ENCODE data around the gene GPR152.
"Not testable (repeated sequence)": the region's sequence is repeated elsewhere in the genome, so short reads cannot be mapped to it uniquely, and the experiment has no call there.

The GPR152 gene

DNA sequence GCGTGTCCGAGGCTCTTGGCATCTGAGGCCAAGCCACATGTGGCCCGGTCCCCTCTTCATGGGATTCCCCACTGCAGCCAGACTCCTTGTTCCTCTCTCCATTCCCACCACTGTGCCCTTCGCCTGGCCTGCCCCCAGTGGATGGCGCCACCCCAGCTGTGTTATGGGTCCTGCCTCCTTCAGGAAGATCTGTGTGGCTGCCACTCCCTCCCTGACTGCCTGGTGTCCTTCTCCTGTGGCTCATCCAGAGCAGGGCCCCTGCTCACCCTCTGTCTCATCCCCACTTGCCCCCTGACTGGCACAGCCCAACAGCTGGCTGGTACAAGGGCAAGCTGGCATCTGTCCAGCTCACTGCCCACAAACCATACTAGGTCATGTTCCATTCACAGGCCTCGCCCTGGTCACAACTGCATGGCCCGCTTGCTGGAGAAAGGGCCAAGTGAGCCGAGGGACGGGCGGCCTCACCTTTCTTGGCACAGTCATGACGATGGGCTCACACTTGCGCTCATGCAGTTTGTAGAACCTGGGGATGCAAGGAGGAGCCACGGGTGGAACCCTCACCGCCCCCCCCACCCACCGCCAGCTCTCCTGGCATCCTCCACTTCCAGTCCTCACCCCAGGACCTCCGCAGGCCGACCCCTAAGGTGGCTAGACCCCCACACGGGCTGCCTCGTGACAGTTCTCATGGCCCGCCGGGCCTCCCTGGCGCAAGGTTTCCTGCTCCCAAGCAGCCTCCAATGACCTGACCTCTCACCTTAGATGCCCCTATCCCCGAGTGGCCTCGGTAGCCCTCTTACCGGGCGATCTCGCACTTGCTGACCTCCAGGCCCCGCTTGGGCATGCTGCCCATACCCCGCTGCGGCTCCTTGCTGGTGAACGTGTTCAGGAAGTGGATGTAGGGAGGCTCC, 13.0 kb downstream of the GPR152 start:
- no peak for DNase-seq (ENCODE audit: low read depth in 2 of 2)

DNA sequence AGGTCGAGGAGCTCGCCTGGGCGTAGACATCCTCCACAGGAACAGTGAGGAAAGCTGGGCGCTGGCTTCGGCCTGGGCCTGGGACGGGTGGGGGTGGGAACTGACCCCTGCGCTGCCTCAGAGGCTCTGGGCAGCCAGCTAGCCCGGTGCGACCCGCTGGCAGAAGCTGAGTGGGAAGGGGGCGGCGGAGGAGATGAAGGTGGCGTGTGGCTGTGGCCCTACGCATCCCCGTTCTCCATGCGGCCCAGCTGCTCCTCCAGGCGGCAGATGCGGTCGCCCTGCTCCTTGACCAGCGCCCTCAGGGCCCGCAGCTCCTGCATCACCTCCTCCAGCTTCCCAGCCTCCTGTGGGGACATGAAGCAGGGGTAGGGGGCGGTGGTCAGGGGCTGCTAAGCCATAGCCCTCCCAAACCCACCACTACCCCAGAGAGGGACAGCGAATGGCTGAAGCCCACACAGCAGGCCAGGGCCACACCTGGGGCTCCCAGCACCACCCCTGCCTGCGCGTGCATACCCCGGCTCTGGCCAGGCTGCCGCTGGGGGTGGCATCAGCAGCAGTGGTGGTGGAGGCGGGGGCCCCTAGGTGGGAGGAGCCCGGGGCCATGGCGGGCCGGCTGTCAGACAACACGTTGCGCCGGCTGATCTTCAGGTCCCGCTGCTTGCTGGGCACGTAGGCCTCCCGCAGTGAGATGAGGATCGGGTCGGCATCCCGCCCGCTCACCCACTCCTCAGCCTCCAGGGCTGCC, 14.2 kb downstream of the GPR152 start:
- DNase-seq (ENCODE audit: low read depth in 2 of 2), result peak; percentile 74 to 79

DNA sequence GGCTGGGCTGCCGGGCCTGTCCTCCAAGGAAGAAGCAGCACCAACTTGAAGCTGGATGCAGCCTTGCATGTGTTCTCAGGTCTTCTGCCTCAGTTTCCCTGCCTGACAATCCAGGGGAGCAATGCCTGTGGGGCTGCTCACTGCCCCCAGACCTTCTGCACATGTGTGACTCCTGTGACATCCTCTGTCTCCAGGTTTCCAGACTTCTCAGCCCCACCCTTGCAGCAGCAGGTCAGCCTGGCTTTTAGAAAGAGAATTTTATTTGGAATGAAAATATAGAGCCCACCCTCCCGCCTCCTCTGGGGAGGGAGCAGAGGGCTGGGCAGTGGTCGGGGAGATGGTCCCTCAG, 14.7 kb downstream of the GPR152 start:
- DNase-seq (ENCODE audit: low read depth in 2 of 2), result no peak

DNA sequence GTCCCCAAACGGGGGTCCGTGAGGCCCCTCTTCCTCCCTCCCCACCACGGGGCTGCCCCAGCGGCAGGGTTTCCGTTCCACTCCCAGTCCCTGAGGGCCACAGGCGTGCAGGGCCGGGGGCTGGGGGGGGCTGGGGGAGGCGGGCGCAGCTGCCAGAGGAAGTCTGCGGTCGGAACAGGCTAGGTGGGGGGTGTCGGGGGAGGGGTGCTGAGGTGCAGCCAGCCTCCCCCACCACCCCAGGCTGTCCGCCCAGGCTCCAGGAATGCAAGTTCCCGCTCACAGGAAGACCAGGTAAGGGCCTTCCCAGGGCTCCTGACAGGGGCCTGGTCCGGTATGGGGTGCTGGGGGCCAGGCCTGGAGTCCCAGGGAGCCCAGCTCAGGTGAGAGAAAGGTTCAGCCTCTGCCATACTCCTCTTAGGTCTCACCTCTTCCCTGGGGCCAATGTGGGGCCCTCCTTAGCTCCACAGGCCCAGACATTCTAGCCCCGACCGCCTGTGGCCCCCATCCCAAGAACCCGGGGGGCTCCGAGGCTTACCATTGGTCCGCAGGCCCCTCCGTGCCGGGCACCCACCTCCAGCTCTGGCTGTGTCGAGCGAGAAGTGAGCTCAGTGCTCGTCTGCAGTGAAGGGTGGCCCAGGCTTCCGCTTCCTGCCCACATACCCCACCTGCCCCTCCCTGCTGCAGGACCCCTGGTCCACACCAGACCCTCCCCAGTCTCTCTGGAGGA, 15.3 kb downstream of the GPR152 start, which contains the start of gene PTPRCAP:
PTPRCAP (minus strand) TSS at position 601 of the 727 bp plus-strand sequence; CDS start at position 538, 63 bp downstream.
- DNase-seq (ENCODE audit: low read depth in 2 of 2), result peak; percentile 44 to 64

DNA sequence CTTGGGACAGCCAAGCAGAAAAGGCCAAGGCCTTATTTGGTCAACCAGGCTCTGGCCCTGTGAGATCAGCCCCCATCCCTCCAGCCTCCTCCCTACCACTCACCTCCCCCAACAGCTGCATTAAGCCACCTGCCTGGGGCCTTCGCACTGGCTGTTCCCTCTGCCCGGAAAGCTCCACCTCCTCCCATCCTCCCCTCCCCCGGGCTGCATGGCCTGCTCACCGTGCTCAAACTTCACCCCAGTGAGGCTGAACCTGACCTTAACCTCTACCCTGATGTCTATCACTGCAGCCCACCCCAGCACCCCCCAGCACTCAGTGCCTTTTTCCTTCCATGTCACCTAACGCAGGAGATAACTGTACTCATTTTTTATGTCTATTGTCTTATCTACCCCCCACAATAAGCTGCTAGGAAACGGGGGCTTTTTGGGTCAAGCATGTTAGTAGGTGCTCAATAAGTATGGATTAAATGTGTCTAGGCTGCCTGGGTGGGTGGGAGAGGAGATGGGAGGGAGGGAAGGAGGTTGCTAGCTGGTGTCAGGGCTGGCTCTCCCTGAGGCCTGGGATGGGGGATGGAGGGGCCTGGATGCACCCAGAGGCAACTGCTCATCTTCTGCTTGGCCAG, 16.0 kb downstream of the GPR152 start:
- peak; percentile 72 to 78 for DNase-seq (ENCODE audit: low read depth in 2 of 2)

DNA sequence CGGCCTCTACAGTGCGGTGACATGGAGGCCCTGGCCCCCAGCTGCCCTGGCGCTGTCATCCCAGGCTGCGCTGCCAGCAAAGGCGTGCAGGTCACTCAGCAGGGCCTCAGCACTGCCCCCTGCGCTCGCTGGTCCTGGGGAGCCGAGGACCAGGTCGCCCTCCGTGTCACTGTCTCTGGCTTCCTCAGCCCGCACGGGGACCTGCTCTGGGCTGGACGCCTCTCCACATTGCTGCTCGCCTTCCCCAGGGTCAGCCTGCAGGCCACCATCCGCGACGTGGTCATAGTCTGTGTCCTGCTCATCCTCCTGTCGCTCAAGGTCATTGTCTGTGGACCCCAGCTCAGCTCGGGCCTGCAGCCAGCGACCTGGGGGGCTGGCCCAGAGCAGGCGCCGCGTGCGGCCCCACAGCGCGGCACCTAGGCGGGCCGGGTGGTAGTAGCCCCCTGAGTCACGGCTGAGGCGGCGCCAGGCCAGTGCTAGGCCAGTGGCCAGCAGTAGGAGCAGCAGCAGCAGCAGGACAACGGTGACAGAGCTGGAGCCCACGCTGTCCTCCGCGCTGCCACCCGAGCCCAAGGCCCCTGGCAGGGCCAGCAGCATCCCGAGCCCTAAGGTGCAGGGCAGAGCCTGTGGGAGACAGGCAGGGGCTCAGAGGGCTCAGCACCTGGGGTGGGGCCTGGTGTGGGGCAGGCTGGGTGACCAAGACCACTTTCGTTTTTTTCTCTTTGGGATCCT, 16.6 kb downstream of the GPR152 start:
- DNase-seq (ENCODE audit: low read depth in 2 of 2), result no peak

DNA sequence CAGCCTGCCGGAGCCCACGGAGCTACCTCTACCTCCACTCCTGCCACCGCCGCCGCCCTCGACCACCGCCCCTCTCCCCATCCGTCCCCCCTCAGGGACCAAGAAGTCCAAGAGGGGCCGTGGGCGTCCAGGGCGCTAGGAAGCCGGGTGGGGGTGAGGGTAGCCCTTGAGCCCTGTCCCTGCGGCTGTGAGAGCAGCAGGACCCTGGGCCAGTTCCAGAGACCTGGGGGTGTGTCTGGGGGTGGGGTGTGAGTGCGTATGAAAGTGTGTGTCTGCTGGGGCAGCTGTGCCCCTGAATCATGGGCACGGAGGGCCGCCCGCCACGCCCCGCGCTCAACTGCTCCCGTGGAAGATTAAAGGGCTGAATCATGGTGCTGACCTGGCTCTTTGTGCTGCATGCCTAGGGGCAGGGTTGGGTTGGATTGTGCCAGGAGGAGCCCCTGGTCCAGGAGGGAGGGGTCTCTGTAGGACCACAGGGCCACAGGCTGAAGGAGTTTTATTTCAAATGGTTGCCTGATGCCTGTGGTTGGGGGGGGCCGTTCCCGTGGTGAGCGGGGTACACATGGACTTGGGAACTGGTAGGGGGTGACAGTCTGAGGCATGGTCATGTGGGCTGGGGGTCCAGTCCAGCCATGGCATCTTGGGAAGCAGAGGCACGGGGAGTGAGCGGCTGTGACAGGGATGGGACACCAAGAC, 17.4 kb downstream of the GPR152 start:
- no peak for DNase-seq (ENCODE audit: low read depth in 2 of 2)

DNA sequence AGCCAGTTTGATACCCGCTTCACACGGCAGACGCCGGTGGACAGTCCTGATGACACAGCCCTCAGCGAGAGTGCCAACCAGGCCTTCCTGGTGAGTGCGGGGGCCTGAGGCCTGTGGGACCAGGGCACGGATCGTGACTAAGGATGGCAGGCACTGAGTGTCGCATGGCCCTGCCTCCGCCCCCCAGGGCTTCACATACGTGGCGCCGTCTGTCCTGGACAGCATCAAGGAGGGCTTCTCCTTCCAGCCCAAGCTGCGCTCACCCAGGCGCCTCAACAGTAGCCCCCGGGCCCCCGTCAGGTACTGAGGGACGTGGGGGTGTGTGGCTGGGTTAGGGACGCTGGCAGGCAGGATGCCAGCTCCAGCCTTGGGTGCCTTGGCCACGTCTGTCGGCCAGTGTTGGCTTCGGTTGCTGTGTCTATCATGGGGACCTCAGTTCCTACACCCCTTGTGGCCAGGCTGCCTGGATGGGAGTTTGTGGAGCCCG, 18.1 kb downstream of the GPR152 start:
- no peak for DNase-seq (ENCODE audit: low read depth in 2 of 2)

DNA sequence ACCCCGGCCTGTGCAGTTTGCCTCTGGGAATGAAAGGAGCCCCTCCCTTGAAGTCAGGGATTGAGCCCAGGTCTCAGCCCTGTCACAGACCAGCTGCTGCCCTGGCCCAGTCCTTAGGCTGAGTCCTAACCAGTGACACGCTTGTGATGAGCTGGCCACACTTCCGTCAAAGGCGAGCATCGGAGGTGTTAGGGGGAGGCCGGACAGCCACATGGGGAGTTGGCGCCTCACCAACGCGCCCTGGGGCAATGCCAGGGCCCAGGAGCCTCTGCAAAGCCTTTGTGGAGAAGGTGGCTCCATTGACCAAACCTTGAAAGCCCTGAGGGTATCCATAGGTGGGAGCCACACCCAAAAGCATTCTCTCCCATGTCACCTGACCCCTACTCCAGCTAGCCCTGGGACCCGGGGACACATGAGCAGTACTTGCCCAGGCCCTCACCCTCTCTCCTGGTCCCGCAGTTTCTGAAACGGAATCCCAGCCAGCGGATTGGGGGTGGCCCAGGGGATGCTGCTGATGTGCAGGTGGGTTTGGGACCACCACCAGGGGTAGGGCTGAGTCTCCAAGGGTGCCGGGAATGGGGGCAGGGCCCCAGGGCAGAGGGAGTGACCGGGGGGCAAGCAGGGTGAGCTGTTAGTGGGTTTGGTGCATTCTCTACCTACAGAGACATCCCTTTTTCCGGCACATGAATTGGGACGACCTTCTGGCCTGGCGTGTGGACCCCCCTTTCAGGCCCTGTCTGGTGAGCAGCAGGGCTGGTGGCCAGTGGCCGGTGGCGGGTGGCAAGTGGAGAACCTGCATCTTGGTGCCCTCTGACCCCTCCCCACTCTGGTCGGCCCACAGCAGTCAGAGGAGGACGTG, 18.8 kb downstream of the GPR152 start:
- no peak for DNase-seq (ENCODE audit: low read depth in 2 of 2)

DNA sequence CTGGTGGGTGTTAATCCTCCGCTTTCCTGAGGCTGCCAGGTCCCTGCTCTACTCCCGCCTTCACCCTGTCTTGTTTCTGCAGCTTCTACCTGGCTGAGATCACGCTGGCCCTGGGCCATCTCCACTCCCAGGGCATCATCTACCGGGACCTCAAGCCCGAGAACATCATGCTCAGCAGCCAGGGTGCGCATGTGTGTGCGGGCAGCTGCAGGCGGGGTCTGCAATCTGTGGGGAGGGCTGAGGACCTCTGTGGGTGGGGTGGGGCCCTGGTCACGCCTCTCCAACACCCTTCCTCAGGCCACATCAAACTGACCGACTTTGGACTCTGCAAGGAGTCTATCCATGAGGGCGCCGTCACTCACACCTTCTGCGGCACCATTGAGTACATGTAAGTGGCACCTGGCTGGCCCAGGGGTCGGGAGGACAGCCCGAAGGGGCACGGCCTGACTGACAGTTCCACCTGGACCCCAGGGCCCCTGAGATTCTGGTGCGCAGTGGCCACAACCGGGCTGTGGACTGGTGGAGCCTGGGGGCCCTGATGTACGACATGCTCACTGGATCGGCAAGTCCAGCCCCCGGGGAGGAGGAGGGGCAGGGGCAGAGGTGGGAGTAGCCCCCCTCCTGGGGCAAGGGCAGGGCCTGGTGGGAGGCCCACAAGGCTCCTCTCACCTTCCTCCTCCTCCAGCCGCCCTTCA, 19.7 kb downstream of the GPR152 start:
- DNase-seq (ENCODE audit: low read depth in 2 of 2), result no peak

DNA sequence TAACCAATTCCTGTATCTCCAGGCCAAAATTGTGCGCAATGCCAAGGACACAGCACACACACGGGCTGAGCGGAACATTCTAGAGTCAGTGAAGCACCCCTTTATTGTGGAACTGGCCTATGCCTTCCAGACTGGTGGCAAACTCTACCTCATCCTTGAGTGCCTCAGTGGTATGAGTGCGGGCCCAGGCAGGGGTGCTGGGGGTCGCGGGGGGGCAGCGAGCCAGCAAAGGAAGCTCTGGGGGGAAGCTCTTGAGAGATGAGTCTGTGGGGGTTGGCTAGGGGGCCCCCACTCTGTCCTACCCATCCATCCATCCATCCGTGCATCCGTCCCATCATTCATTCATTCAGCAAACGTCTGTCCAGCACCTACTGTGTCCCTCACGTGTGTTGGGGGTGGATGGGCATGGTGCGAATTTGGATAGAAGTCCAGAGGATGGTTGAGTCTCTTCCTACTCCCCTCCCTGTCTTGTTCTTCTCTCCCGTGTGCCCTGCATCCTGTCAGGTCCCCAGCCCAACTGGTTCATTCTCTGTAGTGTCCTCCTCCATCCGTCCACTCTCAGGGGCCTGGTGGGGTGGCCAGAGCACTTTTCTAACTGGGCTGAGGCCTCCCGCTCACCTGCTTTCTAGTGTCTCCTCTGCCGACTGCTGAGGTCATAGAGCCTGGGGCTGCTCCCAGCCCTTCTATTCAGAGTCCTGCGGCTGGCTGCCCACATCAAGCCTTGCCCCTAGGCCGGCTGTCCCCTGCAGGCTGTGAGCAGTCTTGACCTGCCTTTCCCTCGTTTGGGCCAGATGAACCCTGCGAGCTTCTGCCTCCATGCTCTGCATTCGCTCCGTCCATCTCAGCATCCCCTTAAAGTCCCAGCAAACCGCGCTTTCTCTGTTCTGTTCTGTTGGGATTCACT, 20.9 kb downstream of the GPR152 start:
- DNase-seq (ENCODE audit: low read depth in 2 of 2), result no peak

DNA sequence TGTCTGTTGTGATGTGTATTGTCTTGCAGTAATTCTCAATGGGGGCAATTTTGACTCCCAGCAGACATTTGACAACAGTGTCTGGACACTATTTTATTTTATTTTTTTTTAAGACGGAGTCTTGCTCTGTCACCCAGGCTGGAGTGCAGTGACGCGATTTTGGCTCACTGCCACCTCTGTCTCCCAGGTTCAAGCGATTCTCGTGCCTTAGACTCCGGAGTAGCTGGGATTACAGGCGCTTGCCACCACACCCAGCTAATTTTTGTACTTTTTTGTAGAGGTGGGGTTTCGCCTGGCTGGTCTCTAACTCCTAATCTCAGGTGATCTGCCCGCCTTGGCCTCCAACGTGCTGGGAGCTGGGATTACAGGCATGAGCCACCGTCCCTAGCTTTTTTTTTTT, 22.8 kb downstream of the GPR152 start:
- no peak for DNase-seq (ENCODE audit: low read depth in 2 of 2)

DNA sequence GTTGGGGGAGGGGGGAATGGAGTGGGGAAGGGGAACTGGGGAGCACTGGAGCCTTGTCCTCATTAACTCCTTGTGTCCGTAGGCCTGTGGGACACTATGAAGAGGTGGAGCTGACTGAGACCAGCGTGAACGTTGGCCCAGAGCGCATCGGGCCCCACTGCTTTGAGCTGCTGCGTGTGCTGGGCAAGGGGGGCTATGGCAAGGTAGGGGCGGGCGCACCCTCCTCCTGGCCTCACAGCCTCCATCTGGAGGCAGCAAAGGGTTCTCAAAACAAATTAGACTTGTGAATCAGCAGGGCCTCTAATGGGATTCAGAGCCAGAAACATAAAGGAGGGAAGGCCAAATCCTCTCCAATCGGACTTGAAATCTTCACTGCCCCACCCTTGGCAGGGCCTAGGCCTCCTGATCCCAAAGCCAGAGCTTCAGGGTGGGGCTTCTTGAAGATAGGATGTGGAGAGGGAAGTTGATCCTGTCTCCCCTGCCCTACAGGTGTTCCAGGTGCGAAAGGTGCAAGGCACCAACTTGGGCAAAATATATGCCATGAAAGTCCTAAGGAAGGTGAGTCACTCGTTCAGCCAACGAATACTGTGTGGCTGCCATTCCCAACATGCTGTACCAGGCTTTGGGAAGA, 23.4 kb downstream of the GPR152 start:
- DNase-seq (ENCODE audit: low read depth in 2 of 2), result no peak

DNA sequence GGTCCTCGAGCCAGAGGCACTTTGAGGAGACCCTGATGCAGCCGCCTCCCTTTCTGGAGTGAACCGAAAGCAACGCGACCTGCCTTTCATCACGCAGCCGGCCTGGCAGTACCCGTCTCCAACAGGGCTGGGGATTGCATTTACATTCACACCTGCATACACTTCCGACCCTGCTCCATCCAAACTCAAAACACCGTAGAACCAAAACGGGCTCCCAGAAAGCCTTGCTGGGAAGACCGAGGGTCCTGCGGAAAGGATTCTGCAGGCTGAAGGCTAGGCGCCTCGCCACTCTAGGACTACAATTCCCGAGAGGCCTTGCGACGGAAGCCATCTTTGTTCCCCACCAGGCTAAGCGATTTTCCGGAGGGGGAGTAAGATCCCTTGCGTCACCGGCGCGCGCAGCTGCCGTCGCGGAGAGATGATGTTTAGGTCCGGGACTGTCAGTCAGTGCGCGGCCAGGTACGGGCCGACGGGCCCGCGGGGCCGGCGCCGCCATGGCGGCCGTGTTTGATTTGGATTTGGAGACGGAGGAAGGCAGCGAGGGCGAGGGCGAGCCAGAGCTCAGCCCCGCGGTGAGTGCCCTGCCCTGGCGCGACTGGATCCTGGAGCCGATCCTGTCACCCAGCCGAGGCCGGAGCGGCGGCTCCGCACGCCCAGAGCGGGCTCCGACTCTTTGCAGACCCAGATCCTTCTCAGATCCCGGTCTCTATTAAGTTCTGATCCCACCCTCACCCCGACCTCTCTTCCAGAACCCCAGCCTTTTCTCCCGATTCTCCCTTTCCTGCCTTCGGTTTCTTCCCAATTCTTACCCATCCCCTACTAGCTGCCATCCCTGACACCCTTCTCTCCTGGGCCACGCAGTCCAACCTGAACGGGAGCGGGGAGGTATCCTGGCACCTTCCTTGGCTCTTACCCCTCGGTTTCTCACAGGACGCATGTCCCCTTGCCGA, 24.2 kb downstream of the GPR152 start, which contains the start of gene RPS6KB2:
RPS6KB2 (plus strand) TSS at position 443 of the 950 bp plus-strand sequence; CDS start at position 495, 52 bp downstream.
- peak; percentile 98 to 99 for DNase-seq (ENCODE audit: low read depth in 2 of 2)

DNA sequence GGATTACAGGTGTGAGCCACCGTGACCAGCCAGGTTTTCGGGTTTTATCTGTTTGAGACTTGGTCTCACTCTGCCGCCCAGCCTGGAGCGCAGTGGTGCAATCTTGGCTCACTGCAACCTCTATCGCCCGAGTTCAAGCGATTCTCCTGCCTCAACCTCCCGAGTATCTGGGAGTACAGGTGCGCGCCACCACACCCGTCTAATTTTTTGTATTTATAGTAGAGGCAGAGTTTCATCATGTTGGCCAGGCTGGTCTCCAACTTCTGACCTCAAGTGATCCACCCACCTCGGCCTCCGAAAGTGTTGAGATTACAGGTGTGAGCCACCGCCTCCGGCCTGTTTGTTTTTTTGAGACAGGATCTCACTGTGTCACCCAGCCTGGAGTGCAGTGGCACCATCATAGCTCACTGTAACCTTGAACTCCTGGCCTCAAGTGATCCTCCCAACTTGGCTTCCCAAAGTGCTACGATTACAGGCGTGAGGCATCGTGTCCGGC, 25.1 kb downstream of the GPR152 start:
- not testable (repeated sequence) for DNase-seq (ENCODE audit: low read depth in 2 of 2)
